ENCODE data around the gene THRSP.
"Not testable (repeated sequence)": the region's sequence is repeated elsewhere in the genome, so short reads cannot be mapped to it uniquely, and the experiment has no call there.

The THRSP gene

DNA sequence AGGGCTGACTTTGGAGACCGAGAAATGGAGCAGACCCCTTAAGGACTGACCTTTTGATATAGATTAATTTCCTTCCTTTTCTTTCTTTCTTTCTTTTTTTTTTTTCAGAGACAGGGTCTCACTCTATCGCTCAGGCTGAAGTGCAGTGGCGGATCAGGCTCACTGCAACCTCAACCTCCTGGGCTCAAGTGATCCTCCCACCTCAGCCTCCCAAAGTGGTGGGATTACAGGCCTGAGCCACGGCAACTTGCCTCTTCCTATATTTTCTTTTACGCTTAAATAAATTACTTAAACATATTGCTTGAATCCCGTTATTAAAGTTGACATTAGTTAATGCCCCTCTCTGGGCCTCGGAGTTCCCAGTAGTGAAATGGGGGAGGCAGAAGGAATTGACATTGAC lies 40.2 kb upstream of the THRSP start:
- H3K4me1 ChIP-seq (ENCODE audit: insufficient read depth, insufficient read length) = no peaks in the 10 kb centered on the region
- no peaks in the 10 kb centered on the region for H3K9me3 ChIP-seq (ENCODE audit: insufficient read depth, low read length)
- TF ChIP-seq SUZ12 (IDR thresholded peaks at IDR 0.05; ENCODE audit: extremely low read depth, insufficient read depth, insufficient read length) (no peak), ZNF274 (IDR thresholded peaks at IDR 0.05; ENCODE audit: low read depth, low read length) (no peak)
- H3K36me3 ChIP-seq (ENCODE audit: insufficient read depth, insufficient read length, low read length) = no peaks in the 10 kb centered on the region
- DNase-seq (ENCODE audit: low read depth, low spot score) = no peak
- H3K4me3 ChIP-seq (ENCODE audit: insufficient read length, low read depth) = peak overlapping the region; percentile 37
- no peaks in the 10 kb centered on the region for H3K27me3 ChIP-seq (ENCODE audit: insufficient read depth, insufficient read length)
- peak overlapping the region; percentile 64 for H3K9ac ChIP-seq (ENCODE audit: insufficient read length, low read depth)

DNA sequence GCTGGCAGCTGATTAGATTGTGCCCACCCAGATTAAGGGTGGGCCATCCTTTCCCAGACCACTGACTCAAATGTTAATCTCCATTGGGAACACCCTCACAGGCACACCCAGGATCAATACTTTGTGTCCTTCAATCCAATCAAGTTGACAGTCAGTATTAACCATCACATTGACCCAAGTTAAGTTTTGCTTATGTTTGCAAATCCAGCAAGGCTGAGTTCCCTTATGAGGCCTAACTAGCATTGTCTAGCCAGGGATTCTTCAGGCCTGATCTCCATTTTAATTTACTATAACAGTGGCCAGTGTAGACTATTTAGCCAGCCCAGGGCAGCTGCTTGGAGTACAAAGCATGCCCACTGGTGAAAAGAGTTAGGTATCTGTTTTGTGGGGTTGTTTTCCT lies 38.3 kb upstream of the THRSP start:
- Histone ChIP-seq H3K9me3 (ENCODE audit: insufficient read depth, low read length) (no peaks in the 10 kb centered on the region), H3K9ac (ENCODE audit: insufficient read length, low read depth) (no peak overlapping the region), H3K4me1 (ENCODE audit: insufficient read depth, insufficient read length) (peaks cover 1% of the 10 kb centered on the region), H3K4me3 (ENCODE audit: insufficient read length, low read depth) (no peak overlapping the region), H3K27me3 (ENCODE audit: insufficient read depth, insufficient read length) (no peaks in the 10 kb centered on the region), H3K36me3 (ENCODE audit: insufficient read depth, insufficient read length, low read length) (no peaks in the 10 kb centered on the region)
- TF ChIP-seq YY1 (IDR thresholded peaks at IDR 0.05; ENCODE audit: insufficient read depth, insufficient read length) (no peak), ZNF274 (IDR thresholded peaks at IDR 0.05; ENCODE audit: low read depth, low read length) (no peak), SUZ12 (IDR thresholded peaks at IDR 0.05; ENCODE audit: extremely low read depth, insufficient read depth, insufficient read length) (no peak)
- no peak for DNase-seq (ENCODE audit: low read depth, low spot score)

DNA sequence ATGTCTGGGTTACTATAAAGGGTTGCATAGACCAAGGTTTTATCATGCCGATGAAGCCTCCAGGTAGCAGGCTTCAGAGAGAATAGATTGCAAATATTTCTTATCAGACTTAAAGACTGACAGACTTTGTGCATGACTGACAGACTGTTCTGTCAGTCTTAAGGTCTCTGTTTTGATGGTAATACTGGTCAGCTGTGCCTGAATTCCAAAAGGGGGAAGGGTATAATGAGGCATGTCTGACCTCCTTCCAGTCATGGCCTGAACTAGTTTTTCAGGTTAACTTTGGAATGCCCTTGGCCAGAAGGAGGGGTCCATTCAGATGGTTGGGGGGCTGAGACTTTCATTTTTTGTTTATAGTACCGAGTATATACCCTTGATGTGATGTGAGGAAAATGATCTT lies 35.9 kb upstream of the THRSP start:
- Histone ChIP-seq H3K4me1 (ENCODE audit: insufficient read depth, insufficient read length) (peaks cover 5% of the 10 kb centered on the region), H3K4me3 (ENCODE audit: insufficient read length, low read depth) (no peak overlapping the region), H3K9me3 (ENCODE audit: insufficient read depth, low read length) (no peaks in the 10 kb centered on the region), H3K27me3 (ENCODE audit: insufficient read depth, insufficient read length) (no peaks in the 10 kb centered on the region), H3K9ac (ENCODE audit: insufficient read length, low read depth) (no peak overlapping the region), H3K36me3 (ENCODE audit: insufficient read depth, insufficient read length, low read length) (no peaks in the 10 kb centered on the region)
- no peak for DNase-seq (ENCODE audit: low read depth, low spot score)
- TF ChIP-seq ZNF274 (IDR thresholded peaks at IDR 0.05; ENCODE audit: low read depth, low read length) (no peak), SUZ12 (IDR thresholded peaks at IDR 0.05; ENCODE audit: extremely low read depth, insufficient read depth, insufficient read length) (no peak), YY1 (IDR thresholded peaks at IDR 0.05; ENCODE audit: insufficient read depth, insufficient read length) (no peak)

DNA sequence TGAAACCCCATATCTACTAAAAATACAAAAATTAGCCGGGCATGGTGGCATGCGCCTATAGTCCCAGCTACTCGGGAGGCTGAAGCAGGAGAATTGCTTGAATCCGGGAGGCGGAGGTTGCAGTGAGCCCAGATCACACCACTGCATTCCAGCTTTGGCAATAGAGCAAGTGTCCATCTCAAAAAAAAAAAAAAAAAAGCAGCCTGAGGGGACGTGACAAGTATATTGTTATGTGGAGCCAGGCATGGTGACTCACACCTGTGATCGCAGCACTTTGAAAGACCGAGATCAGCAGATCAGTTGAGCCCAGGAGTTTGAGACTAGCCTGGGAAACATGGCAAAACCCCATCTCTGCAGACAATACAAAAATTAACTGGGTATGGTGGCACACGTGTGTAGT lies 35.2 kb upstream of the THRSP start:
- DNase-seq (ENCODE audit: low read depth, low spot score); H3K4me1 ChIP-seq (ENCODE audit: insufficient read depth, insufficient read length); H3K36me3 ChIP-seq (ENCODE audit: insufficient read depth, insufficient read length, low read length); H3K27me3 ChIP-seq (ENCODE audit: insufficient read depth, insufficient read length); H3K9ac ChIP-seq (ENCODE audit: insufficient read length, low read depth); H3K4me3 ChIP-seq (ENCODE audit: insufficient read length, low read depth); H3K9me3 ChIP-seq (ENCODE audit: insufficient read depth, low read length): not testable (repeated sequence)

DNA sequence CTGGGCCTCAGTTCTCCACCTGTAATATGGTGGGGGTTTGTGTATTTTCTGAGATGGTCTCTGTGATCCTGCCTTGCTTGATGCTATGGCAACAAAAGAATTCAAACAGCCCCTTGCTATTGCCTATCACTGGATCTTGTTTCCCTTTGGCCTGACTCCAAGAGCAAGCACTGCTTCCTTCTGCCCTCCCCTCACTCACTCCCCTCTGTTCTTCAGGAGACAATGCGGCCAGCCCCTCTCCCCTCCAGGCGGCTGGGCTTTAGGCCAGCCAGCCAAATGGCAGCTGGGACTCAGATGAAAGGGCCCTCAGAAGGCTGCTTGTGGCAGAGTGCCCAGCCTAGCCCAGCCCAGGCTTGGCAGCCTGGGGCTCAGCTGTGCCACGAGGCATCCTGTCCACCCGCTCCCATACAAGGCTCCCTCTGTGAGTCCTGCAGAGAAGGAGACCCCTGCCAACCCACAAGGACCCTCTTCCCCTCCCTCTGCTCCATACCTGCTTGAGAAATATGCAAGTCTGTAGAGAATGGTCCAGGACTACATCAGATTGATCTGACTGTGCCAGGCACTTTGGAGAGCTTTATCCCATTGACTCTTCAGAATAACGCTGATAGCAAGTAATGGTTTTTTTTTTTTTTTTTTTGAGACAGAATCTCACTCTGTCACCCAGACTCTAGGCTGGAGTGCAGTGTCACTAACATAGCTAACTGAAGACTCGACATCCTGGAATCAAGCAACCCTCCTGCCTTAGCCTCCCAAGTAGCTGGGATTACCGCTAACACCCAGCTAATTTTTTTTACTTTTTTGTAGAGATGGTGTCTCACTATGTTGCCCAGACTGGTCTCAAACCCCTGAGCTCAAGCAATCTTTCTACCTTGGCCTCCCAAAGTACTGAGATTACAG lies 33.0 kb upstream of the THRSP start:
- TF ChIP-seq SUZ12 (IDR thresholded peaks at IDR 0.05; ENCODE audit: extremely low read depth, insufficient read depth, insufficient read length) = no peak
- Histone ChIP-seq H3K4me1 (ENCODE audit: insufficient read depth, insufficient read length) (peaks cover 5% of the 10 kb centered on the region), H3K4me3 (ENCODE audit: insufficient read length, low read depth) (no peak overlapping the region), H3K36me3 (ENCODE audit: insufficient read depth, insufficient read length, low read length) (no peaks in the 10 kb centered on the region), H3K27me3 (ENCODE audit: insufficient read depth, insufficient read length) (no peaks in the 10 kb centered on the region), H3K9me3 (ENCODE audit: insufficient read depth, low read length) (no peaks in the 10 kb centered on the region), H3K9ac (ENCODE audit: insufficient read length, low read depth) (no peak overlapping the region)
- peak; percentile 23 for DNase-seq (ENCODE audit: low read depth, low spot score)

DNA sequence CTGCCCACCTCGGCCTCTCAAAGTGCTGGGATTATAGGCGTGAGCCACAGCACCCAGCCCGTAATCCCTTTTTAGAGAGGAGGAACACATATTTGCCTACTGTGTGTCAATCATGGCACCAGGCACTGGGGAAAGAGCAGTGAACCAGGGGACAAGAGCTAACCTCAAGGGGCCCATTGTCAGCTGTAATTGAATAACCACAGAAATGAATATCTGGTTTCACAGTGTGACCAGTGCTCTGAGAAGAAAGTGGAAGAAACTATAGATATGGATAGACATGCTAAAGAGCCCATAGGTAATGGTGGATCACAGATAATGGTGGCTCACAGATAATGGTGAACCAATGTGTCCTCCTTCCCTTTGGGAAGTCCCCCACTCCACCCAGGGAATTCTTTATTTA lies 32.0 kb upstream of the THRSP start:
- H3K9ac ChIP-seq (ENCODE audit: insufficient read length, low read depth) = no peak overlapping the region
- H3K4me1 ChIP-seq (ENCODE audit: insufficient read depth, insufficient read length) = peaks cover 5% of the 10 kb centered on the region
- no peaks in the 10 kb centered on the region for H3K27me3 ChIP-seq (ENCODE audit: insufficient read depth, insufficient read length)
- DNase-seq (ENCODE audit: low read depth, low spot score) = no peak
- H3K4me3 ChIP-seq (ENCODE audit: insufficient read length, low read depth) = no peak overlapping the region
- H3K36me3 ChIP-seq (ENCODE audit: insufficient read depth, insufficient read length, low read length) = no peaks in the 10 kb centered on the region
- TF ChIP-seq SUZ12 (IDR thresholded peaks at IDR 0.05; ENCODE audit: extremely low read depth, insufficient read depth, insufficient read length) = no peak
- TF ChIP-seq ZNF274 (IDR thresholded peaks at IDR 0.05; ENCODE audit: low read depth, low read length) = no peak
- TF ChIP-seq YY1 (IDR thresholded peaks at IDR 0.05; ENCODE audit: insufficient read depth, insufficient read length) = no peak
- H3K9me3 ChIP-seq (ENCODE audit: insufficient read depth, low read length) = no peaks in the 10 kb centered on the region

DNA sequence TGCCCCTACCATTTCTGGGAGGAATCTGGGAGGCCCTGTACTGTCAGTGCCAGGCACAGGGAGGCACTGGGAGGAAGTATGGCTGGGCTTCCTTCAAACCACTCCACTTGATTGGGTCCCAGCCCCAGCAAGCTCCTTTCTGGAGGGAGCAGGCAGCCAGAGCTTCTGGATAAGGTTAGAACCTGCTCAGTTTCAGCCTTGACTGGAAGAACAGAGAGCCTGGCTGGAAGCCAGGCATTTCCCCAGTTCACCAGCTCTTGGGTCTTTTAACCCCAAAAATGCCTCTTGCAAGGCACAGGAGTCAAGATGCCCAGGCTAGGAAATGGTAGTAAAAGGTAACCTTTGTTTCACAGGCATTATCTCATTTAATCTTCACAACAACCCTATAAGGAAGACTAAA lies 31.6 kb upstream of the THRSP start:
- H3K9me3 ChIP-seq (ENCODE audit: insufficient read depth, low read length) = no peaks in the 10 kb centered on the region

More for the DNA sequence above, 31.6 kb upstream of the THRSP start:
- Histone ChIP-seq H3K36me3 (ENCODE audit: insufficient read depth, insufficient read length, low read length) (no peaks in the 10 kb centered on the region), H3K27me3 (ENCODE audit: insufficient read depth, insufficient read length) (no peaks in the 10 kb centered on the region), H3K4me1 (ENCODE audit: insufficient read depth, insufficient read length) (peaks cover 5% of the 10 kb centered on the region), H3K9ac (ENCODE audit: insufficient read length, low read depth) (no peak overlapping the region), H3K4me3 (ENCODE audit: insufficient read length, low read depth) (no peak overlapping the region)
- TF ChIP-seq ZNF274 (IDR thresholded peaks at IDR 0.05; ENCODE audit: low read depth, low read length) = no peak
- no peak for TF ChIP-seq YY1 (IDR thresholded peaks at IDR 0.05; ENCODE audit: insufficient read depth, insufficient read length)
- TF ChIP-seq SUZ12 (IDR thresholded peaks at IDR 0.05; ENCODE audit: extremely low read depth, insufficient read depth, insufficient read length) = no peak
- DNase-seq (ENCODE audit: low read depth, low spot score) = no peak
